GM12892 (cell line): ENCODE results near the gene ZBTB12.

ENCODE experiments used
- POLR2A ChIP-seq: IDR thresholded peaks from 2 replicates; pipeline ENCODE4 v1.6.1; 2011; ENCODE audit warnings: low read depth, low read length, control low read depth
- TAF1 ChIP-seq: IDR thresholded peaks from 2 replicates; pipeline ENCODE4 v1.6.1; 2011; ENCODE audit warnings: low read depth, mild to moderate bottlenecking, control low read depth, low read length, borderline replicate concordance

DNA sequence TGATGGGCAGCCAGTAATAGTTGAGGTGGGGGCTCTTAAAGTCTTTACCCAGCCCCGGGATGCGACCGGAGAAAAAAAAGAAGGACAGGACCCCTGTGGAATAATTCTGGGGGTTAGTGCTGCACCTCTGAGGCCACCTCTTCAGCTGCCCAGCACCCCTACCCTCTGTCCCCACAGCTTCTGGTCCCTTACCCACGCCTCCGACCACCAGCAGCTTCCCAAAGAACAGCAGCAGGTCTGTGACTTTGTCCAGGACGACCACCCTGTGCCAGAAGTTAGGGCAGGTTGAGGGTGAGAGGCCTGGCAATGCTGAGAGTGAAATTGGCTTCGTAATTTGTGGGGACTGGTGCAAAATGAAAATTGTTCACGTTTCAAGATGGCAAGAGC lies 37.1 kb downstream of the ZBTB12 start:
- no peak for TF ChIP-seq TAF1
- no peak for TF ChIP-seq POLR2A
